GM18505 (cell line): ENCODE measurements around the gene NAP1L4.

ENCODE experiments used
- ATAC-seq: cut with Tn5 transposase; IDR thresholded peaks from one replicate; pipeline ENCODE4 v1.9.1; 2021; ENCODE audit not compliant: unreplicated experiment
- POLR2A ChIP-seq: IDR thresholded peaks from 4 replicates; pipeline ENCODE4 v1.6.1; 2011; ENCODE audit warnings: borderline replicate concordance; ENCODE audit not compliant: insufficient read depth, insufficient read length; ENCODE audit errors: extremely low read depth

The NAP1L4 gene

GRCh38 chr11:3006505-3007260, 14.6 kb upstream of the NAP1L4 start:
- no peak for TF ChIP-seq POLR2A
- no peak for ATAC-seq

DNA sequence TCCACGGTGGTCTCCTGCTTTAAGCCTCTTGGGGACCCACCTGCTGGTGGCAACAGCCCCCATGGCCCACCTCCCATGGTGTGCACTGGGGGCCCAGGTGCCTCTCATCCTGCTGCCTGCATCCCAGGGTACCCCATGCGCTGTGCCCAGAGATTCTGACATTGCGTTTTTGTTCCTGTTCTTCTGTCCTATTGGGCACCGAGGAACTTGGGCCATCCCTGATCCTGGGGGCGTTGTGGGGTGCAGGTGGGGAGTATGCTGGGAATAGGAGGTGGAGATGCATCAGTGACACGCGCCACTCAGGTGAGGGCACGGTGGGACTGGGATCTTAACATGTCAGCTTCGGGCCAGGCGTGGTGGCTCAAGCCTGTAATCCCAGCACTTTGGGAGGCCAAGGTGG, 12.4 kb upstream of the NAP1L4 start:
- TF ChIP-seq POLR2A: no peak
- ATAC-seq: no peak

GRCh38 chr11:3003396-3004231, 11.5 kb upstream of the NAP1L4 start:
- no peak for ATAC-seq

DNA sequence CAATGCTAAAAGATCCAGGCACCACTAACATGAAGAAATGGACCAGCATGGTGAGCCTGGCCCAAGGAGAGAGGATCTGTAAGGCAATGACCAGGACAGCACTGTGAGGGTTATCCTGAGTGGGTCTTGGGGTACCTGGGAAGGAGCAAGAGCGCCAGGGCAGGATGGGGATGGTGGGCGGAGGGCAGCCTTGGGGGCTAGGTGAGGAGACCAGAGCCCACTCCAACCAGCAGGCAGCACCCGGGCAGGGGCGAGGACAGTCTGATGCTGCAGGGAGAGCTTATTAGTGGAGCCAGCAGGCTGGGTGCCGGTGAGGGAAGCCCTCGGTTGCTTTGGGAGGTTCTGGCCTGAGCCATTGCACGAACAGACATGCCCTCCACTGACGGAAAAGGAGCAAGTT, 10.7 kb upstream of the NAP1L4 start:
- no peak for ATAC-seq
- no peak for TF ChIP-seq POLR2A

More at GRCh38 chr11:3003396-3004231, 11.5 kb upstream of the NAP1L4 start:
- no peak for TF ChIP-seq POLR2A

GRCh38 chr11:3002351-3002861, 10.3 kb upstream of the NAP1L4 start:
- no peak for TF ChIP-seq POLR2A
- no peak for ATAC-seq

DNA sequence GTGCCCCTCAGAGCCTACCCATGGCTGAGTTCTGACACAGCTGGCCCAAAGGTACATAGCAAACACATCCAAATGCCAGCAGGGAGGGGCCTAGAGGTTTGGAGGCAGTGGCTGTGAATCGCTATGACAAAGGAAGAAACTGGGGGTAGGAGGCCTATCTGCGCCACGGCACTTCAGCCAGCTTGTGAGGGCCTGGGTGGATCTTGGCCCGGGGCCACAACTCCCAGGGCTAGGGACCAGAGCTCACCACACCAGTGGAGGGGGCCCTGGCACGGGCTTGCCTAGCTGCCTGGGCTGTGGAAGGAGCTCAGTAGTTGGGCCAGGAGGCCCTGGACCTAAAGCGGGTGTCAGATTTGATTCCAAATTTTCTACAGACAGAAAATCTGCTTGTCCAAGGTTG, 9.4 kb upstream of the NAP1L4 start:
- ATAC-seq: no peak
- no peak for TF ChIP-seq POLR2A

GRCh38 chr11:3000032-3000961, 8.2 kb upstream of the NAP1L4 start:
- TF ChIP-seq POLR2A: no peak
- no peak for ATAC-seq

- no peak for ATAC-seq
- no peak for TF ChIP-seq POLR2A
These were observed 7.4 kb upstream of the NAP1L4 start for GRCh38 chr11:2999464-2999998.

- no peak for TF ChIP-seq POLR2A
- ATAC-seq: no peak
These were observed 6.1 kb upstream of the NAP1L4 start for GRCh38 chr11:2998073-2998850.

- no peak for TF ChIP-seq POLR2A
- ATAC-seq: no peak
These were observed 5.3 kb upstream of the NAP1L4 start for GRCh38 chr11:2997406-2997805.

DNA sequence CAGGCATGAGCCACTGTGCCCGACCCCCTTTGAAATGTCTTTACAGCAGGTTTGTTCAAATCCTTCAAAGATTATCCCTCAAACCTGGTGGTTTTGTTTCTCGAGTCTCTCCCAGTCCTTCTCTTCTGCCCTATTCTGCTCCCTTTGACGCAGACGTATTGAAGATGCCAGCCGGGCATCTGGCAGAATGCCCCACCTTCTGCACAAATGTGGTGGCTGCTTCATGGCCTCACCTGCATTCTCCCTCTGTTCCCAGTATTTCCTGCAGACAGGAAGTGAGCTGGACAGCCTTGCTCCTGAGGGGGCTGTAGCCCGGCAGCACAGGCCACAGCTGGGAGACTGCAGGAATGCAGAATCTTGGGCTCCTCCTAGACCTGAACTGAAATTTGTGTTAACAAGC, 4.8 kb upstream of the NAP1L4 start:
- no peak for ATAC-seq
- TF ChIP-seq POLR2A: no peak
